ENCODE results near the gene CALM1. TPM values are rescaled to one million over a fixed set of nuclear protein-coding genes. Genes with fewer than 3 reads are reported as not detected.

The CALM1 gene
- total and polyA plus RNA-seq, 8 donors, result 213 to 1,126 (median 356) TPM

DNA sequence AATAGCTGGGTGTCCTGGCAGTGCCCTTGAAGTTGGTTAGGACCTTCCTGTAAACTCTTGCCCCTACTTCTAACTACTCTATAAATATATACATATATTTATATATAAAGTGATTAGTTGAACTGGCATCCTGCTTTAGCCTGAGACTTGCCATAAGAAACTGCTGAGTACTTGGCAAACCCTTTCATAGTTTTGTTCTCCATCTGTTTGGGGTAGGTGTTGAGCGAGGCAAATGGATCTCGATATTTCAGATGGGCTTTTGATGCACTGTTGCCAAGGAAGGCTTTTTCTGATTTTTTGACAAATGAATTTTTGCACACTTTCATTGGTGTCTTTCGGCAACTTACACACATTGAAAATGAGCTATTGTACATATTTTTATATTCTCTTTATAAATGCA lies 10.4 kb downstream of the CALM1 start:
- H3K4me1 ChIP-seq, result peaks cover 0 to 78% (median 47%) of the 10 kb centered on the region in 4 donors

DNA sequence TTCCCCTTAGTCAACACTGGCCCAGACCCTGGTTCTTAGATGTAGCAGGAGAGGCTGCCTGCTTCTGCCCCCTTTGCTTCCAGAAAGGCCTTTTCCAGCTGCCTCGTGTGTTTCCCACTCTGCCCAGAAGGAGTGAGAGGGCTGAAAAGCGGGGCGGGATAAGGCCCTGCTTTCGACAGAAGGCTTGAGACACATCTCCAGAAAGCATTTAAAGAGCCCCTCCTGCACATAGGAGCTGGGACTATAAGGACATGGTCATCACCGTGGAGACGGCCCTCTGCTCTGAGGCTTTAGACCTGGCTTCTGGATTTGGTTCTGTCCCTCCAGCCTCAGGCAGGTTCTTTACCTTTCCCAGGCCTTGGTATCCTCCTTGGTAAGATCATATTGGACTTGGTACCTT lies 11.9 kb downstream of the CALM1 start:
- Histone ChIP-seq H3K27ac (peak overlapping the region in 4 of 5 donors; percentile 65 to 96 (median 75)), H3K4me1 (peaks cover 0 to 63% (median 38%) of the 10 kb centered on the region in 4 donors)
- 56 to 68% (median 65%) methylated on average over 6 of the region's 6 CpGs for whole genome bisulfite sequencing, 5 donors

More for the DNA sequence above, 10.4 kb downstream of the CALM1 start:
- Histone ChIP-seq H3K27me3 (no peaks in the 10 kb centered on the region), H3K27ac (peak overlapping the region in 4 of 5 donors; percentile 13 to 96 (median 71)), H3K9me3 (no peaks in the 10 kb centered on the region), H3K36me3 (peaks cover 37 to 55% (median 52%) of the 10 kb centered on the region in 4 donors), H3K4me3 (no peak overlapping the region)
- TF ChIP-seq, protein P1, sequence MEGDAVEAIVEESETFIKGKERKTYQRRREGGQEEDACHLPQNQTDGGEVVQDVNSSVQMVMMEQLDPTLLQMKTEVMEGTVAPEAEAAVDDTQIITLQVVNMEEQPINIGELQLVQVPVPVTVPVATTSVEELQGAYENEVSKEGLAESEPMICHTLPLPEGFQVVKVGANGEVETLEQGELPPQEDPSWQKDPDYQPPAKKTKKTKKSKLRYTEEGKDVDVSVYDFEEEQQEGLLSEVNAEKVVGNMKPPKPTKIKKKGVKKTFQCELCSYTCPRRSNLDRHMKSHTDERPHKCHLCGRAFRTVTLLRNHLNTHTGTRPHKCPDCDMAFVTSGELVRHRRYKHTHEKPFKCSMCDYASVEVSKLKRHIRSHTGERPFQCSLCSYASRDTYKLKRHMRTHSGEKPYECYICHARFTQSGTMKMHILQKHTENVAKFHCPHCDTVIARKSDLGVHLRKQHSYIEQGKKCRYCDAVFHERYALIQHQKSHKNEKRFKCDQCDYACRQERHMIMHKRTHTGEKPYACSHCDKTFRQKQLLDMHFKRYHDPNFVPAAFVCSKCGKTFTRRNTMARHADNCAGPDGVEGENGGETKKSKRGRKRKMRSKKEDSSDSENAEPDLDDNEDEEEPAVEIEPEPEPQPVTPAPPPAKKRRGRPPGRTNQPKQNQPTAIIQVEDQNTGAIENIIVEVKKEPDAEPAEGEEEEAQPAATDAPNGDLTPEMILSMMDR (IDR thresholded peaks at IDR 0.05), result no peak
- TF ChIP-seq POLR2AphosphoS5 (IDR thresholded peaks at IDR 0.05) (no peak), POLR2A (IDR thresholded peaks at IDR 0.05) (no peak), EP300 (IDR thresholded peaks at IDR 0.05) (no peak)
- DNase-seq, result no peak
- intact Hi-C loops (cut with DNase I; ENCODE audit: low total_unique reads), result loop anchor here (10.0 kb wide), 1 partner anchor 288 kb away; no protein-coding TSS in a partner anchor
- 87 to 94% (median 91%) methylated on average over 3 of the region's 3 CpGs for WGBS, 5 donors

DNA sequence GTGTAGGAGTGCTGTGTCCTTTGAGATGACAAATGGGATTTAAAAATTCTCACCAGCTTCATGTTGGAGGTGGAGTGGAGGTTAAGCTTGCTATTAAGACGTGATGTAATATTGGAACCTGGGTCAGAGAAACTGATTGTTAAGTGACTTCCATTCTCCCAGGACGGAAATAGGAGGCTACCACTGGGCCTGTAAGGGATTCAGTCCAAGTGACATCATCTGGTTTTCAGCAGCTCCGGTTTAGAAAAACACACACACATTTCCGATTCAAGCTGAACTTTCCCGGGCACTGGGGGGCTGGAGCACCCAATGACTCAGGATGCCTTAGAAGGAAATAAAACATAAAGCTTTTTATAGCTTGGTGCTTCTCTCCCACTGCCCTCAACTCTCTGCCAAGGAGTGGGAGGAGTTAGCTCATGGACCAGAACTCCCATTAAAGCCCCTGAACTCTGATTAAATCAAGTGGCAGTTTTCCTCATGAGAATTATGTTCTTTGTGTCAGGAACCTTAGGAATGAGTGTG lies 12.4 kb downstream of the CALM1 start:
- Histone ChIP-seq H3K4me3 (no peak overlapping the region), H3K9me3 (no peaks in the 10 kb centered on the region), H3K4me1 (peaks cover 0 to 58% (median 36%) of the 10 kb centered on the region in 4 donors), H3K36me3 (peaks cover 17 to 35% (median 31%) of the 10 kb centered on the region in 4 donors), H3K27me3 (no peaks in the 10 kb centered on the region), H3K27ac (peak overlapping the region in 4 of 5 donors; percentile 65 to 96 (median 75))
- intact Hi-C loops (cut with DNase I; ENCODE audit: low total_unique reads), result loop anchor here (10.0 kb wide), 1 partner anchor 286 kb away; no protein-coding TSS in a partner anchor
- peak in 1 of 2 donors; percentile 90 for DNase-seq
- peak; percentile 11 to 77 (median 64) for TF ChIP-seq POLR2AphosphoS5 (IDR thresholded peaks at IDR 0.05)
- no peak for TF ChIP-seq POLR2A (IDR thresholded peaks at IDR 0.05)
- TF ChIP-seq, protein P1 (IDR thresholded peaks at IDR 0.05), result no peak
- 10 to 36% (median 25%) methylated on average over 5 of the region's 5 CpGs for WGBS, 5 donors

More for the DNA sequence above, 11.9 kb downstream of the CALM1 start:
- Histone ChIP-seq H3K36me3 (peaks cover 22 to 41% (median 37%) of the 10 kb centered on the region in 4 donors), H3K27me3 (no peaks in the 10 kb centered on the region), H3K4me3 (no peak overlapping the region), H3K9me3 (no peaks in the 10 kb centered on the region)
- TF ChIP-seq EP300 (IDR thresholded peaks at IDR 0.05) (no peak), POLR2A (IDR thresholded peaks at IDR 0.05) (no peak), POLR2AphosphoS5 (IDR thresholded peaks at IDR 0.05) (no peak)
- TF ChIP-seq, protein P1 (IDR thresholded peaks at IDR 0.05), result no peak
- DNase-seq, result no peak
- intact Hi-C loops (cut with DNase I; ENCODE audit: low total_unique reads), result loop anchor here (10.0 kb wide), 1 partner anchor 286 kb away; no protein-coding TSS in a partner anchor

DNA sequence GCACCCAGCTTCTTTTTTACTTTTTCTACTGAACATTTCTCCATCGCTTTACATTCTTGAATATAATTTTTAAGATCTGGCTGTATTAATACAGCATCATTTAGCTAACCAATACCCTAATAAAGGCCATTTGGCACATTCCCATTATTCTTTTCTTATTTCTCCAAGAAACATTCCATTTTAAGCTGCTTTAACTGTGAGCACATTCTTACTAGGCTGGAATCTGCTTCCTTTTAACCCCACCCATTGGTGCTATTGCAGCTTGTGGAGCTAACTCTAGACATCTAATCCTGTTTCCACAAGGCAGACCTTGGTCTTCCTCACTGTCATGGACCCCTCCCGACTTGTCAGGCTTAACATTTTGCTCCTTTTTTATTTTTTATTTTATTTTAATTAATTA lies 15.2 kb downstream of the CALM1 start:
- Histone ChIP-seq H3K4me3 (no peak overlapping the region), H3K9me3 (no peaks in the 10 kb centered on the region), H3K36me3 (peaks cover 0 to 8% (median 7%) of the 10 kb centered on the region in 4 donors), H3K4me1 (peaks cover 0 to 32% (median 25%) of the 10 kb centered on the region in 4 donors), H3K27ac (no peak overlapping the region), H3K27me3 (no peaks in the 10 kb centered on the region)
- intact Hi-C loops (cut with DNase I; ENCODE audit: low total_unique reads), result no loop called here
- no peak for DNase-seq
- TF ChIP-seq POLR2A (IDR thresholded peaks at IDR 0.05), result no peak
- no peak for TF ChIP-seq POLR2AphosphoS5 (IDR thresholded peaks at IDR 0.05)
- TF ChIP-seq, protein P1 (IDR thresholded peaks at IDR 0.05), result no peak
- TF ChIP-seq EP300 (IDR thresholded peaks at IDR 0.05), result no peak
- 89 to 94% (median 94%) methylated on average over 2 of the region's 2 CpGs for WGBS, 5 donors
